DND-41 (cell line): ENCODE results near the gene IL4I1.

Experiments used
- EZH2 ChIP-seq: IDR thresholded peaks from 3 replicates; pipeline ENCODE4 v1.6.1; 2012; ENCODE audit warnings: borderline replicate concordance, low read depth, mild to moderate bottlenecking, moderate library complexity, low read length, inconsistent platforms; ENCODE audit not compliant: severe bottlenecking
- TF ChIP-seq, protein P1 (sequence below): IDR thresholded peaks from 2 replicates; pipeline ENCODE4 v1.5.1; 2012; ENCODE audit warnings: borderline replicate concordance, low read length, moderate library complexity, mild to moderate bottlenecking; ENCODE audit not compliant: poor library complexity, severe bottlenecking; ENCODE audit errors: extremely low read depth

DNA sequence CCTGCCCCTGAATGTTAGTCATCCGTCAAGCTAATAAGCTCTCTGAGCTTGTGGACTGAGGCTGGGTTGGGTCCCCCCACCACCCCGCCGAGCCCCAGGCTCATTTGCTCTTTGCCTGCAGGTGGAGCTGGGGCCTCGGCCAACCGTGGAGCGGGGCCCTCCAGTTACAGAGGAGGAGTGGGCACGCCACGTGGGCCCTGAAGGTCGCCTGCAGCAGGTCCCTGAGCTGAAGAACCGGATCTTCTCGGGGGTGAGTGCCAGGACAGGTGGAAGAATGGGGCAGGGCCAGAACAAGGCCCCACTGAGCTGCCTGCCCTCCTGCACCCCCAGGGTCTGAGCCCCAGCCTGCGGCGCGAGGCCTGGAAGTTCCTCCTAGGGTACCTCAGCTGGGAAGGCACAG, 14.0 kb downstream of the IL4I1 start:
- TF ChIP-seq, protein P1, sequence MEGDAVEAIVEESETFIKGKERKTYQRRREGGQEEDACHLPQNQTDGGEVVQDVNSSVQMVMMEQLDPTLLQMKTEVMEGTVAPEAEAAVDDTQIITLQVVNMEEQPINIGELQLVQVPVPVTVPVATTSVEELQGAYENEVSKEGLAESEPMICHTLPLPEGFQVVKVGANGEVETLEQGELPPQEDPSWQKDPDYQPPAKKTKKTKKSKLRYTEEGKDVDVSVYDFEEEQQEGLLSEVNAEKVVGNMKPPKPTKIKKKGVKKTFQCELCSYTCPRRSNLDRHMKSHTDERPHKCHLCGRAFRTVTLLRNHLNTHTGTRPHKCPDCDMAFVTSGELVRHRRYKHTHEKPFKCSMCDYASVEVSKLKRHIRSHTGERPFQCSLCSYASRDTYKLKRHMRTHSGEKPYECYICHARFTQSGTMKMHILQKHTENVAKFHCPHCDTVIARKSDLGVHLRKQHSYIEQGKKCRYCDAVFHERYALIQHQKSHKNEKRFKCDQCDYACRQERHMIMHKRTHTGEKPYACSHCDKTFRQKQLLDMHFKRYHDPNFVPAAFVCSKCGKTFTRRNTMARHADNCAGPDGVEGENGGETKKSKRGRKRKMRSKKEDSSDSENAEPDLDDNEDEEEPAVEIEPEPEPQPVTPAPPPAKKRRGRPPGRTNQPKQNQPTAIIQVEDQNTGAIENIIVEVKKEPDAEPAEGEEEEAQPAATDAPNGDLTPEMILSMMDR: no peak
- no peak for TF ChIP-seq EZH2
